Measurements from ENCODE around the gene THRB.

Gene THRB

GRCh38 chr3:24494618-24495325 lies at the start of gene THRB:
Gene THRB, minus strand, starts transcription at chr3:24494850.
- DNase-seq (ENCODE audit: low read depth) = peak; percentile 71
- no peak for TF ChIP-seq CTCF (IDR thresholded peaks at IDR 0.05; ENCODE audit: insufficient read depth, low read depth, low read length, missing control alignments)
- H3K4me3 ChIP-seq (ENCODE audit: low read length) = peak within 1 kb of the TSS; percentile 72

- no peak for DNase-seq (ENCODE audit: low read depth)
- no peak overlapping the region for H3K4me3 ChIP-seq (ENCODE audit: low read length)
- no peak for TF ChIP-seq CTCF (IDR thresholded peaks at IDR 0.05; ENCODE audit: insufficient read depth, low read depth, low read length, missing control alignments)
These were observed 47.3 kb upstream of the THRB start for GRCh38 chr3:24541935-24542334.

GRCh38 chr3:24540821-24541220 lies 46.2 kb upstream of the THRB start:
- TF ChIP-seq CTCF (IDR thresholded peaks at IDR 0.05; ENCODE audit: insufficient read depth, low read depth, low read length, missing control alignments) = no peak
- DNase-seq (ENCODE audit: low read depth) = no peak

GRCh38 chr3:24539699-24540098 lies 45.0 kb upstream of the THRB start:
- no peak for TF ChIP-seq CTCF (IDR thresholded peaks at IDR 0.05; ENCODE audit: insufficient read depth, low read depth, low read length, missing control alignments)
- no peak for DNase-seq (ENCODE audit: low read depth)
- no peak overlapping the region for H3K4me3 ChIP-seq (ENCODE audit: low read length)

More at GRCh38 chr3:24540821-24541220, 46.2 kb upstream of the THRB start:
- no peak overlapping the region for H3K4me3 ChIP-seq (ENCODE audit: low read length)

GRCh38 chr3:24538891-24539290 lies 44.2 kb upstream of the THRB start:
- no peak overlapping the region for H3K4me3 ChIP-seq (ENCODE audit: low read length)
- no peak for TF ChIP-seq CTCF (IDR thresholded peaks at IDR 0.05; ENCODE audit: insufficient read depth, low read depth, low read length, missing control alignments)
- no peak for DNase-seq (ENCODE audit: low read depth)

GRCh38 chr3:24533561-24534193 lies 39.0 kb upstream of the THRB start:
- no peak for DNase-seq (ENCODE audit: low read depth)
- TF ChIP-seq CTCF (IDR thresholded peaks at IDR 0.05; ENCODE audit: insufficient read depth, low read depth, low read length, missing control alignments) = no peak
- H3K4me3 ChIP-seq (ENCODE audit: low read length) = no peak overlapping the region
